Colonic mucosa (tissue), 4 donors: ENCODE results near the gene HDAC8. TPM values are rescaled to one million over a fixed set of nuclear protein-coding genes. Genes with fewer than 3 reads are reported as not detected.

ENCODE experiments used
- DNase-seq: peaks from one replicate; pipeline ENCODE4 v3.0.0-alpha.2; 2020
- H3K27ac ChIP-seq: fragments of 200-600 bp; one replicate; pipeline ENCODE4 v1.8.0; 2021
- H3K27me3 ChIP-seq: fragments of 200-600 bp; one replicate; pipeline ENCODE4 v1.8.0; 2021
- H3K36me3 ChIP-seq: fragments of 200-600 bp; one replicate; pipeline ENCODE4 v1.8.0; 2021
- H3K4me1 ChIP-seq: fragments of 200-600 bp; one replicate; pipeline ENCODE4 v1.8.0; 2021; ENCODE audit warnings: mild to moderate bottlenecking
- H3K4me3 ChIP-seq: fragments of 200-600 bp; one replicate; pipeline ENCODE4 v1.8.0; 2021
- H3K9ac ChIP-seq, 2 donors: one replicate each; pipeline ENCODE4 v1.7.0; 2013; ENCODE audit warnings: control low read depth in 2 of 2, low read depth in 2 of 2, low read length in 2 of 2
- H3K9me3 ChIP-seq: fragments of 200-600 bp; one replicate; pipeline ENCODE4 v1.8.0; 2021
- intact Hi-C: fragments of 100-400 bp; cut with DNase I; formaldehyde crosslinking; loops from one replicate; pipeline ENCODE4 v1.14.1; 2022
- total RNA-seq, 2 donors: library from RNA; stranded (reverse); fragmentation: NEBNext Ultra II Directional in 1 of 2; extraction: Animal tissue kit (Norgen Biotek cat#: 25700) in 1 of 2; gene quantifications; one replicate each; pipeline ENCODE4 v1.2.1, GENCODE V29; 2021
- TF ChIP-seq, protein P1 (sequence below): fragments of 200-600 bp; IDR thresholded peaks from one replicate; pipeline ENCODE4 v1.8.0; 2022; ENCODE audit warnings: antibody characterized with exemption, mild to moderate bottlenecking
- donor health status: healthy.
- donor health status: DM: no; HTN: no; CAD: no.
- donor health status: DM: no; HTN: no; CAD: no.

Gene HDAC8
- total RNA-seq, 2 donors from 2014 or later: 23.0 to 25.7 TPM

GRCh38 chrX:72313707-72314641 is 258.7 kb downstream of the HDAC8 start:
- Histone ChIP-seq H3K27ac (no peak overlapping the region), H3K27me3 (peaks cover 8% of the 10 kb centered on the region), H3K9ac (no peak overlapping the region), H3K4me3 (no peak overlapping the region), H3K9me3 (no peaks in the 10 kb centered on the region), H3K4me1 (no peaks in the 10 kb centered on the region), H3K36me3 (no peaks in the 10 kb centered on the region)
- DNase-seq: no peak
- TF ChIP-seq, protein P1, sequence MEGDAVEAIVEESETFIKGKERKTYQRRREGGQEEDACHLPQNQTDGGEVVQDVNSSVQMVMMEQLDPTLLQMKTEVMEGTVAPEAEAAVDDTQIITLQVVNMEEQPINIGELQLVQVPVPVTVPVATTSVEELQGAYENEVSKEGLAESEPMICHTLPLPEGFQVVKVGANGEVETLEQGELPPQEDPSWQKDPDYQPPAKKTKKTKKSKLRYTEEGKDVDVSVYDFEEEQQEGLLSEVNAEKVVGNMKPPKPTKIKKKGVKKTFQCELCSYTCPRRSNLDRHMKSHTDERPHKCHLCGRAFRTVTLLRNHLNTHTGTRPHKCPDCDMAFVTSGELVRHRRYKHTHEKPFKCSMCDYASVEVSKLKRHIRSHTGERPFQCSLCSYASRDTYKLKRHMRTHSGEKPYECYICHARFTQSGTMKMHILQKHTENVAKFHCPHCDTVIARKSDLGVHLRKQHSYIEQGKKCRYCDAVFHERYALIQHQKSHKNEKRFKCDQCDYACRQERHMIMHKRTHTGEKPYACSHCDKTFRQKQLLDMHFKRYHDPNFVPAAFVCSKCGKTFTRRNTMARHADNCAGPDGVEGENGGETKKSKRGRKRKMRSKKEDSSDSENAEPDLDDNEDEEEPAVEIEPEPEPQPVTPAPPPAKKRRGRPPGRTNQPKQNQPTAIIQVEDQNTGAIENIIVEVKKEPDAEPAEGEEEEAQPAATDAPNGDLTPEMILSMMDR: no peak
- intact Hi-C loops: no loop called here

GRCh38 chrX:72312311-72312940 is 260.2 kb downstream of the HDAC8 start:
- Histone ChIP-seq H3K4me3 (no peak overlapping the region), H3K36me3 (no peaks in the 10 kb centered on the region), H3K27ac (no peak overlapping the region), H3K27me3 (peaks cover 23% of the 10 kb centered on the region), H3K9me3 (no peaks in the 10 kb centered on the region), H3K4me1 (no peaks in the 10 kb centered on the region), H3K9ac (no peak overlapping the region)
- no peak for DNase-seq
- intact Hi-C loops: no loop called here
- TF ChIP-seq, protein P1: no peak

DNA sequence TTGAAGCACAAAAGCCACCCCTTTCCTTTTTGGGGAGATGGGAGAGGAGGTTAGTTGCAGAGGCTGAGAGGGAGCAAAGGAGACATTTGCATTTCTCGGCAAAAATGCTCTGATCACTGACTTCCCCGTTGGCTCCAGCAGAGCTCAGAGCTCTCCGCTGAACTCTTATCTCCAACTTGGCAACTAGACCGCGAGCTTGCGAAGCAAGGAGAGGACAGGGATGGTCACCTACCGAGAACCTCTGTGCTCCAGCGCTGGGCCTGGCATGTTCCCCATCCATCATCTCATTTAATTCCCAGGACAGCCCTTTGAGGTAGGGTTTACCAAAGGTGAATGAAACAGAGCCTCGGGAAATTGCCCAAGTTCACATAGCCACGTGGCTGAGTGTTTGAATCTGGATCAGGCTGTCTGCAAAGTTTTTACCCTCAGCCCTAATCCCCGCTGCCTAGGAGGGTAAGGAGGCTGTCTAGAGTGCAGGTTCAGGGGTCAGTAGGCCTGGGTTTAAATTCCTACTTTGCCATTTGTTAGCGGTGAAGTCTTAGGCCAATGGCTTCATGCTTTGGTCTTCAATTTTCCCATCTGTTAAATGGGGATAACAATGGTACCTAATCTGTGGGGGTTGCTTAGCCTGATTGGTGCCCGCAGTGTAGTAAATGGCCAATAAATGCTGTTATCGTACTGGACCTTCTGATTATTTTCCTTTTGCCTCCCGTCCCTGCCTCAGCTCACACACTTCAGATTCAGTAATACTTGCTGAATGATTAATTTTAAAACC is 263.2 kb downstream of the HDAC8 start:
- Histone ChIP-seq H3K9me3 (no peaks in the 10 kb centered on the region), H3K4me1 (no peaks in the 10 kb centered on the region), H3K27ac (no peak overlapping the region), H3K27me3 (peaks cover 47% of the 10 kb centered on the region), H3K36me3 (no peaks in the 10 kb centered on the region), H3K9ac (peak overlapping the region in 1 of 2 donors; percentile 47), H3K4me3 (peak overlapping the region; percentile 10)
- DNase-seq: no peak
- TF ChIP-seq, protein P1: no peak
- intact Hi-C loops: no loop called here

- intact Hi-C loops: no loop called here
These were observed 263.9 kb downstream of the HDAC8 start for GRCh38 chrX:72308566-72309296.

More at GRCh38 chrX:72308566-72309296, 263.9 kb downstream of the HDAC8 start:
- TF ChIP-seq, protein P1: no peak
- no peaks in the 10 kb centered on the region for H3K9me3 ChIP-seq
- H3K36me3 ChIP-seq: no peaks in the 10 kb centered on the region
- peaks cover 52% of the 10 kb centered on the region for H3K27me3 ChIP-seq
- DNase-seq: peak; percentile 82
- peak overlapping the region; percentile 10 for H3K4me3 ChIP-seq
- H3K4me1 ChIP-seq: no peaks in the 10 kb centered on the region
- H3K27ac ChIP-seq: no peak overlapping the region
- peak overlapping the region in 1 of 2 donors; percentile 47 for H3K9ac ChIP-seq
